GM12892 (cell line): Measurements from ENCODE around the gene DSCAML1.

Source experiments
- POLR2AphosphoS5 ChIP-seq: IDR thresholded peaks from 2 replicates; pipeline ENCODE4 v1.6.1; 2011; ENCODE audit warnings: low read depth, low read length, control low read depth
- TAF1 ChIP-seq: IDR thresholded peaks from 2 replicates; pipeline ENCODE4 v1.6.1; 2011; ENCODE audit warnings: low read depth, mild to moderate bottlenecking, control low read depth, low read length, borderline replicate concordance

GRCh38 chr11:117431436-117431835 lies 365.6 kb downstream of the DSCAML1 start:
- TF ChIP-seq POLR2AphosphoS5 (no peak), TAF1 (no peak)
